H9 (cell line): ENCODE data around the gene BACH2. TPM values are rescaled to one million over a fixed set of nuclear protein-coding genes. Genes with fewer than 3 reads are reported as not detected.

Experiments
- DNase-seq: peaks from one replicate; pipeline ENCODE4 v3.0.0-alpha.2; 2017
- H2AFZ ChIP-seq: one replicate; pipeline ENCODE4 v1.6.1; 2013; ENCODE audit warnings: mild to moderate bottlenecking, low read length, control low read depth, moderate library complexity
- H2AK5ac ChIP-seq: 2 replicates; pipeline ENCODE4 v1.6.1; 2013; ENCODE audit warnings: low read length, control low read depth, mixed read lengths; ENCODE audit not compliant: insufficient read length
- H2BK120ac ChIP-seq: one replicate; pipeline ENCODE4 v1.6.1; 2013; ENCODE audit warnings: low read depth, mild to moderate bottlenecking, low read length, control low read depth, inconsistent platforms; ENCODE audit not compliant: poor library complexity, severe bottlenecking
- H2BK12ac ChIP-seq: 2 replicates; pipeline ENCODE4 v1.6.1; 2013; ENCODE audit warnings: low read length, control low read depth, mixed read lengths, low read depth; ENCODE audit not compliant: insufficient read length
- H2BK15ac ChIP-seq: 2 replicates; pipeline ENCODE4 v1.6.1; 2013; ENCODE audit warnings: low read depth, low read length, control low read depth
- H2BK20ac ChIP-seq: one replicate; pipeline ENCODE4 v1.6.1; 2013; ENCODE audit warnings: low read depth, mild to moderate bottlenecking, low read length, control low read depth, inconsistent platforms; ENCODE audit not compliant: poor library complexity, severe bottlenecking
- H2BK5ac ChIP-seq: 2 replicates; pipeline ENCODE4 v1.6.1; 2013; ENCODE audit warnings: low read length, control low read depth, mixed read lengths; ENCODE audit not compliant: insufficient read length
- H3K14ac ChIP-seq: 2 replicates; pipeline ENCODE4 v1.6.1; 2013; ENCODE audit warnings: low read length, control low read depth; ENCODE audit not compliant: insufficient read depth
- H3K18ac ChIP-seq: 2 replicates; pipeline ENCODE4 v1.6.1; 2013; ENCODE audit warnings: low read depth, mild to moderate bottlenecking, mixed read lengths, low read length, control low read depth; ENCODE audit not compliant: insufficient read length
- H3K23ac ChIP-seq: 2 replicates; pipeline ENCODE4 v1.6.1; 2013; ENCODE audit warnings: low read length, control low read depth, mixed read lengths, low read depth; ENCODE audit not compliant: insufficient read length
- H3K23me2 ChIP-seq: 2 replicates; pipeline ENCODE4 v1.6.1; 2013; ENCODE audit warnings: low read depth, mild to moderate bottlenecking, mixed read lengths, low read length, control low read depth; ENCODE audit not compliant: insufficient read length, poor library complexity, severe bottlenecking
- H3K27ac ChIP-seq: 2 replicates; pipeline ENCODE4 v1.5.1; 2013; ENCODE audit warnings: low read length, control low read depth, mixed read lengths, low read depth; ENCODE audit not compliant: insufficient read length
- H3K27me3 ChIP-seq: 2 replicates; pipeline ENCODE4 v1.6.1; 2013; ENCODE audit warnings: low read length, control low read depth, inconsistent platforms; ENCODE audit not compliant: insufficient read depth
- H3K4ac ChIP-seq: 2 replicates; pipeline ENCODE4 v1.6.1; 2013; ENCODE audit warnings: low read depth, mild to moderate bottlenecking, control low read depth, inconsistent platforms, low read length, moderate library complexity
- H3K4me1 ChIP-seq: 2 replicates; pipeline ENCODE4 v1.6.1; 2013; ENCODE audit warnings: low read length, control low read depth, inconsistent platforms; ENCODE audit not compliant: insufficient read depth
- H3K4me2 ChIP-seq: 2 replicates; pipeline ENCODE4 v1.6.1; 2013; ENCODE audit warnings: low read length, control low read depth, mixed read lengths; ENCODE audit not compliant: insufficient read length, insufficient read depth
- H3K56ac ChIP-seq: 2 replicates; pipeline ENCODE4 v1.6.1; 2013; ENCODE audit warnings: low read depth, mild to moderate bottlenecking, mixed read lengths, low read length, control low read depth; ENCODE audit not compliant: insufficient read length
- H3K79me1 ChIP-seq: 2 replicates; pipeline ENCODE4 v1.6.1; 2013; ENCODE audit warnings: low read depth, mild to moderate bottlenecking, moderate library complexity, low read length, control low read depth, inconsistent platforms; ENCODE audit not compliant: insufficient read depth, poor library complexity, severe bottlenecking
- H3K79me2 ChIP-seq: 2 replicates; pipeline ENCODE4 v1.6.1; 2013; ENCODE audit warnings: low read length, control low read depth, inconsistent platforms; ENCODE audit not compliant: insufficient read depth
- H3K9ac ChIP-seq: 2 replicates; pipeline ENCODE4 v1.6.1; 2013; ENCODE audit warnings: low read length, control low read depth, mixed read lengths; ENCODE audit not compliant: insufficient read length; ENCODE audit errors: extremely low read depth
- H3K9me3 ChIP-seq: one replicate; pipeline ENCODE4 v1.6.1; 2013; ENCODE audit warnings: low read depth, low read length, inconsistent platforms; ENCODE audit not compliant: control insufficient read depth
- H3T11ph ChIP-seq: one replicate; pipeline ENCODE4 v1.6.1; 2013; ENCODE audit warnings: mild to moderate bottlenecking, low read length, control low read depth, inconsistent platforms
- H4K20me1 ChIP-seq: one replicate; pipeline ENCODE4 v1.6.1; 2013; ENCODE audit not compliant: control insufficient read depth, insufficient read length, insufficient read depth
- H4K5ac ChIP-seq: 2 replicates; pipeline ENCODE4 v1.6.1; 2013; ENCODE audit warnings: low read depth, mild to moderate bottlenecking, mixed read lengths, low read length, control low read depth; ENCODE audit not compliant: insufficient read length
- H4K8ac ChIP-seq: replicated peaks from 2 replicates; pipeline ENCODE4 v1.6.1; 2013; ENCODE audit warnings: low read length, control low read depth, mixed read lengths, low read depth; ENCODE audit not compliant: insufficient read length
- H4K91ac ChIP-seq: 2 replicates; pipeline ENCODE4 v1.6.1; 2013; ENCODE audit warnings: low read depth, mild to moderate bottlenecking, moderate library complexity, mixed read lengths, low read length, control low read depth; ENCODE audit not compliant: insufficient read length
- H3K27ac Mint-ChIP-seq, 3 experiments: 2 replicates in 2 of 3; 3 replicates in 1 of 3; pipeline ENCODE4 v1.8.0; 2020 to 2021; ENCODE audit warnings: mixed read lengths in 3 of 3, mild to moderate bottlenecking in 1 of 3, moderate library complexity in 1 of 3
- H3K27me3 Mint-ChIP-seq: 2 replicates; pipeline ENCODE4 v1.8.0; 2021; ENCODE audit warnings: low read depth, mild to moderate bottlenecking, moderate library complexity, mixed read lengths
- H3K36me3 Mint-ChIP-seq, 3 experiments: 2 replicates in 2 of 3; 3 replicates in 1 of 3; pipeline ENCODE4 v1.8.0; 2020 to 2021; ENCODE audit warnings: low read depth in 3 of 3, mixed read lengths in 3 of 3; ENCODE audit not compliant: insufficient read depth in 1 of 3
- H3K4me1 Mint-ChIP-seq, 2 experiments: 2 replicates each; pipeline ENCODE4 v1.8.0; 2020; ENCODE audit warnings: mixed read lengths in 2 of 2
- H3K4me3 Mint-ChIP-seq, 2 experiments: 2 replicates in 1 of 2; 3 replicates in 1 of 2; pipeline ENCODE4 v1.8.0; 2020 to 2021; ENCODE audit warnings: mild to moderate bottlenecking in 2 of 2, mixed read lengths in 2 of 2, moderate library complexity in 1 of 2
- H3K9me3 Mint-ChIP-seq, 2 experiments: 2 replicates in 1 of 2; 3 replicates in 1 of 2; pipeline ENCODE4 v1.8.0; 2020; ENCODE audit warnings: mild to moderate bottlenecking in 2 of 2, mixed read lengths in 2 of 2, moderate library complexity in 1 of 2
- WGBS: extraction: QIAGEN DNeasy Blood & Tissue Kit; methylation state at CpG from one replicate; pipeline ENCODE4 v1.1.7; 2013; ENCODE audit warnings: missing lambda C conversion rate, low lambda C conversion rate, mixed read lengths; ENCODE audit not compliant: insufficient read length; ENCODE audit errors: extremely low coverage; 5-methylcytosine and 5-hydroxymethylcytosine counted together
- total RNA-seq: library from RNA; stranded (reverse); gene quantifications from 2 replicates; pipeline ENCODE4 v1.2.1, GENCODE V29; 2021
- TF ChIP-seq, protein P1 (sequence below): fragments of 200-600 bp; sonication (generic); conservative IDR thresholded peaks from 3 replicates; pipeline ENCODE4 v1.8.0; 2021; ENCODE audit warnings: antibody characterized with exemption, mild to moderate bottlenecking

Gene BACH2
- total RNA-seq, 1 experiment from 2014 or later, result 2.0 TPM

DNA sequence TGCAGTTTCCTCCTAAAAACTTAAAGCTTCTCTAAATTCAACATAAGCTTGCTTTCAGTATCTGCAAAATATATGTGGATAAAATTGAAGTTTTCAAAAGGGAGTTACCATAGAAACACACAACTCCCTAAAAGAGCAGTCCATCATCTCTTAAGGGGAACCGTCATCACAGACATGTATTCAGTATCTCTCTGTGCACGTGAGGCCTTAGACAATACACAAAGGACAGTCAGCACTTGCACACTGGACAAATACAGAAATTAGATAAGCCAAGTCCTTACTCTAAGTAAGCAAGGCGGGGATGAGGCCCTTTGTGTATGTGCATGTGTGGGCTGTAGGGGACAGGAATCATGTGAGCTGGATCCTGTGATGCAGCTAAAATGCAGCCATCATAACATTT lies 136.6 kb downstream of the BACH2 start:
- Histone ChIP-seq H3K18ac (no peak overlapping the region), H3K56ac (no peak overlapping the region), H2BK120ac (no peak overlapping the region), H4K5ac (no peak overlapping the region), H3K27ac (no peak overlapping the region), H3K27me3 (no peaks in the 10 kb centered on the region), H3K4me1 (no peaks in the 10 kb centered on the region), H3T11ph (no peak overlapping the region), H3K14ac (no peak overlapping the region), H3K9me3 (no peaks in the 10 kb centered on the region), H3K9ac (no peak overlapping the region), H3K4ac (no peak overlapping the region), H3K23ac (no peak overlapping the region), H4K91ac (no peak overlapping the region), H2AK5ac (no peak overlapping the region), H3K23me2 (no peaks in the 10 kb centered on the region), H3K4me2 (no peak overlapping the region), H2BK5ac (no peak overlapping the region), H3K79me1 (no peaks in the 10 kb centered on the region), H2BK12ac (no peak overlapping the region), H2AFZ (no peak overlapping the region), H4K20me1 (no peaks in the 10 kb centered on the region), H4K8ac (no peak overlapping the region), H2BK20ac (no peak overlapping the region), H2BK15ac (no peak overlapping the region), H3K79me2 (no peaks in the 10 kb centered on the region)
- no peaks in the 10 kb centered on the region for H3K36me3 Mint-ChIP-seq
- peaks cover 2 to 11% of the 10 kb centered on the region in 2 experiments; a peak in 2 of 4 replicates for H3K4me1 Mint-ChIP-seq
- TF ChIP-seq, protein P1, sequence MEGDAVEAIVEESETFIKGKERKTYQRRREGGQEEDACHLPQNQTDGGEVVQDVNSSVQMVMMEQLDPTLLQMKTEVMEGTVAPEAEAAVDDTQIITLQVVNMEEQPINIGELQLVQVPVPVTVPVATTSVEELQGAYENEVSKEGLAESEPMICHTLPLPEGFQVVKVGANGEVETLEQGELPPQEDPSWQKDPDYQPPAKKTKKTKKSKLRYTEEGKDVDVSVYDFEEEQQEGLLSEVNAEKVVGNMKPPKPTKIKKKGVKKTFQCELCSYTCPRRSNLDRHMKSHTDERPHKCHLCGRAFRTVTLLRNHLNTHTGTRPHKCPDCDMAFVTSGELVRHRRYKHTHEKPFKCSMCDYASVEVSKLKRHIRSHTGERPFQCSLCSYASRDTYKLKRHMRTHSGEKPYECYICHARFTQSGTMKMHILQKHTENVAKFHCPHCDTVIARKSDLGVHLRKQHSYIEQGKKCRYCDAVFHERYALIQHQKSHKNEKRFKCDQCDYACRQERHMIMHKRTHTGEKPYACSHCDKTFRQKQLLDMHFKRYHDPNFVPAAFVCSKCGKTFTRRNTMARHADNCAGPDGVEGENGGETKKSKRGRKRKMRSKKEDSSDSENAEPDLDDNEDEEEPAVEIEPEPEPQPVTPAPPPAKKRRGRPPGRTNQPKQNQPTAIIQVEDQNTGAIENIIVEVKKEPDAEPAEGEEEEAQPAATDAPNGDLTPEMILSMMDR, result no peak
- H3K9me3 Mint-ChIP-seq, result no peaks in the 10 kb centered on the region
- WGBS, result no CpG with 5 or more reads among the region's 3 CpGs
- DNase-seq, result no peak
- no peaks in the 10 kb centered on the region for H3K27me3 Mint-ChIP-seq
- no peak overlapping the region for H3K4me3 Mint-ChIP-seq
- H3K27ac Mint-ChIP-seq, result no peak overlapping the region
